B cell (primary cell): Measurements from ENCODE around the gene OPRPN. TPM values are rescaled to one million over a fixed set of nuclear protein-coding genes. Genes with fewer than 3 reads are reported as not detected.

Experiments
- ATAC-seq: fragments of 200-7000 bp; cut with Tn5 transposase; one replicate; pipeline ENCODE4 v1.10.0; 2021; ENCODE audit warnings: low read depth, mild to moderate bottlenecking, moderate number of reproducible peaks, moderate library complexity
- CTCF ChIA-PET: fragments of 350-600 bp; sonication (Branson Sonifier 250); formaldehyde crosslinking; loops from one replicate; lab custom pipeline; 2021; ENCODE audit warnings: antibody characterized with exemption, inconsistent platforms; lab: Charles Lee
- POLR2A ChIA-PET: fragments of 350-600 bp; sonication (Branson Sonifier 250); formaldehyde crosslinking; loops from one replicate; lab custom pipeline; 2021; ENCODE audit warnings: antibody characterized with exemption; lab: Charles Lee
- DNase-seq: peaks from one replicate; pipeline ENCODE4 v3.0.0; 2013
- H2AFZ ChIP-seq: 2 replicates; pipeline ENCODE4 v1.6.1; 2012; ENCODE audit warnings: mild to moderate bottlenecking, low read depth, low read length; ENCODE audit not compliant: insufficient read depth, poor library complexity, severe bottlenecking
- H3K27ac ChIP-seq, 2 donors: 1 replicate in 1 of 2; 2 replicates in 1 of 2; pipeline ENCODE4 v1.5.1; 2012 to 2013; ENCODE audit warnings: low read length in 2 of 2, mild to moderate bottlenecking in 2 of 2, moderate library complexity in 1 of 2
- H3K27me3 ChIP-seq, 4 experiments: fragments of 200-600 bp in 1 of 4; sonication (generic) in 1 of 4; replicated peaks in 1 of 4; 1 replicate in 2 of 4; 2 replicates in 2 of 4; pipeline versions ENCODE4 v1.6.1 to v1.7.0; 2013 to 2016; ENCODE audit warnings: low read length in 3 of 4, mild to moderate bottlenecking in 2 of 4, mixed read lengths in 1 of 4, moderate library complexity in 1 of 4; ENCODE audit not compliant: insufficient read depth in 4 of 4, control insufficient read depth in 3 of 4; ENCODE audit errors: control extremely low read depth in 1 of 4
- H3K36me3 ChIP-seq, 2 experiments: replicated peaks in 1 of 2; 1 replicate in 1 of 2; 2 replicates in 1 of 2; pipeline versions ENCODE4 v1.6.1 to v1.7.1; 2013; ENCODE audit warnings: low read length in 1 of 2; ENCODE audit not compliant: insufficient read depth in 2 of 2, control insufficient read depth in 1 of 2; ENCODE audit errors: control extremely low read depth in 1 of 2, extremely low read depth in 1 of 2
- H3K4me1 ChIP-seq, 2 donors: fragments of 200-600 bp in 1 of 2; sonication (generic) in 1 of 2; 1 replicate in 1 of 2; 2 replicates in 1 of 2; pipeline versions ENCODE4 v1.5.1 to v1.6.1; 2013 to 2017; ENCODE audit warnings: low read length in 2 of 2; ENCODE audit not compliant: control insufficient read depth in 2 of 2, insufficient read depth in 2 of 2
- H3K4me2 ChIP-seq: replicated peaks from 2 replicates; pipeline ENCODE3; 2012; ENCODE audit warnings: mild to moderate bottlenecking, low read depth, low read length; ENCODE audit not compliant: poor library complexity, severe bottlenecking
- H3K4me3 ChIP-seq, 5 experiments: fragments of 200-600 bp in 1 of 5; sonication (generic) in 1 of 5; 1 replicate in 3 of 5; 2 replicates in 2 of 5; pipeline versions ENCODE4 v1.5.1 to v1.7.0; 2011 to 2016; ENCODE audit warnings: low read length in 4 of 5, mild to moderate bottlenecking in 4 of 5, low read depth in 2 of 5, control low read depth in 1 of 5, moderate library complexity in 1 of 5; ENCODE audit not compliant: insufficient read depth in 1 of 5; ENCODE audit errors: control extremely low read depth in 1 of 5, extremely low read depth in 1 of 5
- H3K79me2 ChIP-seq: fragments of 200-600 bp; sonication (generic); one replicate; pipeline ENCODE4 v1.6.0; 2016; ENCODE audit warnings: low read length; ENCODE audit not compliant: control insufficient read depth, insufficient read depth
- H3K9ac ChIP-seq: fragments of 200-600 bp; sonication (generic); 2 replicates; pipeline ENCODE4 v1.6.1; 2017; ENCODE audit warnings: mild to moderate bottlenecking, low read length, moderate library complexity
- H3K9me3 ChIP-seq, 3 donors: one replicate each; pipeline versions ENCODE4 v1.6.1 to v1.7.1; 2013; ENCODE audit warnings: low read length in 2 of 3; ENCODE audit not compliant: control insufficient read depth in 2 of 3, insufficient read depth in 1 of 3; ENCODE audit errors: control extremely low read depth in 1 of 3
- H4K20me1 ChIP-seq: 2 replicates; pipeline ENCODE4 v1.6.0; 2012; ENCODE audit warnings: mild to moderate bottlenecking, low read length; ENCODE audit not compliant: insufficient read depth, control insufficient read depth, poor library complexity, severe bottlenecking
- H3K27ac Mint-ChIP-seq: one replicate; pipeline ENCODE4 v1.8.0; 2021; ENCODE audit warnings: mixed read lengths
- H3K27me3 Mint-ChIP-seq: one replicate; pipeline ENCODE4 v1.8.0; 2021; ENCODE audit warnings: mixed read lengths
- H3K4me1 Mint-ChIP-seq: one replicate; pipeline ENCODE4 v1.8.0; 2021; ENCODE audit warnings: mixed read lengths
- H3K4me3 Mint-ChIP-seq: one replicate; pipeline ENCODE4 v1.8.0; 2021; ENCODE audit warnings: mixed read lengths
- H3K9me3 Mint-ChIP-seq: one replicate; pipeline ENCODE4 v1.8.0; 2022; ENCODE audit warnings: mixed read lengths; ENCODE audit not compliant: insufficient read depth
- EZH2 ChIP-seq: IDR thresholded peaks from 2 replicates; pipeline ENCODE4 v1.6.1; 2012; ENCODE audit warnings: borderline replicate concordance, low read depth, mild to moderate bottlenecking, moderate library complexity, low read length; ENCODE audit not compliant: insufficient read depth, poor library complexity, severe bottlenecking
- WGBS: methylation state at CpG from one replicate; pipeline ENCODE4 v1.1.5; 2013; ENCODE audit warnings: missing lambda C conversion rate; ENCODE audit not compliant: insufficient coverage; 5-methylcytosine and 5-hydroxymethylcytosine counted together
- intact Hi-C: fragments of 100-400 bp; cut with micrococcal nuclease; formaldehyde crosslinking; loops from one replicate; pipeline ENCODE4 v1.10.0; 2022
- polyA plus RNA-seq: library from polyadenylated mRNA; depleted of rRNA; stranded (reverse); fragments of >200 nt; gene quantifications from 2 replicates; pipeline ENCODE4 v1.2.3, GENCODE V29; 2012
- total RNA-seq, 2 donors: library from RNA; stranded (reverse); fragments of 120-200 nt in 1 of 2; gene quantifications; 1 replicate in 1 of 2; 2 replicates in 1 of 2; pipeline versions ENCODE4 v1.2.3 to v1.2.4, GENCODE V29; 2013 to 2022
- TF ChIP-seq, protein P1 (sequence below): fragments of 200-600 bp; IDR thresholded peaks from one replicate; pipeline ENCODE4 v1.8.0; 2022; ENCODE audit warnings: antibody characterized with exemption, mild to moderate bottlenecking

Gene OPRPN
- total and polyA plus RNA-seq, 2 donors (not counting 1 experiment from before 2014, with no cell fraction given): not detected

DNA sequence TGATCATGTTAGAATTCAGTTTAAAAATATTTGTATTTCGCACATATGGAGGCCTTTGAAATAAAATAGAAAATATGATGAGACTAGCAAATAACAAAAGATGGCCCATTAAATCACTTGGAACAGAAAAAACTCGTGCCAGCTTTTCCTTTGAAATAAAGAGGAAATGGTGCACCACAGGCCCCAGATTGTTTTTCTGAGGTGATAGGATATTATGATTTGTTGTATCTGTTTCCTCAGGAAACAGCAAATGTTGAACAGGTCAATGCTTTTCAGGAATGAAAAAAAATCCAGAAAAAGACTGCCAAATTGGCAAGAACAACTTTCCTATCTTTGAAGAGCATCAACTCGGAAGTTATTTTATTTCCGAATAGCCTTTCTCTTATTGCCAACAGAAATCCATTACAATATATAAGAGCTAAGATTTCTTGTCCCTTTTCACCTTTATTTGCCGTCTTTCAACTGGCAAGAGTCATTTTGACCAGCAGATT, 15.0 kb upstream of the OPRPN start, which contains the start of gene SMR3B:
Gene SMR3B, plus strand, starts transcription at position 441 of the 491 bp plus-strand sequence. CDS start 1,380 bp downstream, outside the sequence.
- Histone ChIP-seq H3K4me1 (no peaks in the 10 kb centered on the region), H3K9me3 (no peaks in the 10 kb centered on the region), H3K27me3 (no peaks in the 10 kb centered on the region), H2AFZ (no peak within 1 kb of the TSS), H3K4me3 (no peak within 1 kb of the TSS), H3K79me2 (no peaks in the 10 kb centered on the region), H3K4me2 (no peak within 1 kb of the TSS), H3K36me3 (no peaks in the 10 kb centered on the region), H3K27ac (no peak within 1 kb of the TSS), H4K20me1 (no peaks in the 10 kb centered on the region), H3K9ac (no peak within 1 kb of the TSS)
- Mint-ChIP-seq H3K9me3 (no peaks in the 10 kb centered on the region), H3K27me3 (no peaks in the 10 kb centered on the region), H3K4me1 (no peaks in the 10 kb centered on the region), H3K4me3 (no peak within 1 kb of the TSS), H3K27ac (no peak within 1 kb of the TSS)
- DNase-seq: no peak
- no peak for TF ChIP-seq EZH2
- TF ChIP-seq, protein P1, sequence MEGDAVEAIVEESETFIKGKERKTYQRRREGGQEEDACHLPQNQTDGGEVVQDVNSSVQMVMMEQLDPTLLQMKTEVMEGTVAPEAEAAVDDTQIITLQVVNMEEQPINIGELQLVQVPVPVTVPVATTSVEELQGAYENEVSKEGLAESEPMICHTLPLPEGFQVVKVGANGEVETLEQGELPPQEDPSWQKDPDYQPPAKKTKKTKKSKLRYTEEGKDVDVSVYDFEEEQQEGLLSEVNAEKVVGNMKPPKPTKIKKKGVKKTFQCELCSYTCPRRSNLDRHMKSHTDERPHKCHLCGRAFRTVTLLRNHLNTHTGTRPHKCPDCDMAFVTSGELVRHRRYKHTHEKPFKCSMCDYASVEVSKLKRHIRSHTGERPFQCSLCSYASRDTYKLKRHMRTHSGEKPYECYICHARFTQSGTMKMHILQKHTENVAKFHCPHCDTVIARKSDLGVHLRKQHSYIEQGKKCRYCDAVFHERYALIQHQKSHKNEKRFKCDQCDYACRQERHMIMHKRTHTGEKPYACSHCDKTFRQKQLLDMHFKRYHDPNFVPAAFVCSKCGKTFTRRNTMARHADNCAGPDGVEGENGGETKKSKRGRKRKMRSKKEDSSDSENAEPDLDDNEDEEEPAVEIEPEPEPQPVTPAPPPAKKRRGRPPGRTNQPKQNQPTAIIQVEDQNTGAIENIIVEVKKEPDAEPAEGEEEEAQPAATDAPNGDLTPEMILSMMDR: no peak
- ChIA-PET POLR2A (no interaction called here), CTCF (no interaction called here)
- ATAC-seq: no peak
- 0% methylated on average over 1 of the region's 5 CpGs for WGBS
- intact Hi-C loops: no loop called here

DNA sequence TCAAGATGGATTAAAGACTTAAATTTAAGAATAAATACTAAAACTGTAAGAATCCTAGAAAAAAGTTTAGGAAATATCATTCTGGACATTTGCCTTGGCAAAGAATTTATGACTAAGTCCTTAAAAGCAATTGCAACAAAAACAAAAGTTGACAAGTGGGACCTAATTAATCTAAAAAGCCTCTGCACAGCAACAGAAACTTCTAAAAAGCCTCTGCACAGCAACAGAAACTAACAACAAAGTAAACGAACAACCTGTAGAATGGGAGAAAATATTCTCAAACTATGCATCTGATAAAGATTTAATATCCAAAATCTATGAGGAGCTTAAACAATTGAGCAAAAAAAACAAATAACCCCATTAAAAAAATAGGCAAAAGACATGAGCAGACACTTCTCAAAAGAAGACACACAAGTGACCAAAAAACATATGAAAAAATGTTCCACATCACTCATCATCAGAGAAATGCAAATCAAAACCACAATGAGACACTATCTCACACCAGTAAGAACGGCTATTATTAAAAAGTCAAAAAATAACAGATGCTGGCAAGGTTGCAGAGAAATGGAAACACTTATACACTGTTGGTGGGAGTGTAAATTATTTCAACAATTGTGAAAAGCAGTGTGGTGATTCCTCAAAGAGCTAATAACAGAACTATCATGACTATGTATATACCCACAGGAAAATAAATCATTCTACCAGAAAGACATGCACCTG, 5.5 kb upstream of the OPRPN start:
- Mint-ChIP-seq H3K4me1 (peaks cover 4% of the 10 kb centered on the region), H3K9me3 (no peaks in the 10 kb centered on the region), H3K27ac (no peak overlapping the region), H3K27me3 (no peaks in the 10 kb centered on the region), H3K4me3 (no peak overlapping the region)
- H3K27ac ChIP-seq: no peak overlapping the region
- CTCF ChIA-PET: no interaction called here
- no peak overlapping the region for H3K4me2 ChIP-seq
- POLR2A ChIA-PET: no interaction called here
- no peaks in the 10 kb centered on the region for H3K4me1 ChIP-seq
- intact Hi-C loops: no loop called here
- DNase-seq (no peak), ATAC-seq (no peak)
- WGBS: no CpG with 5 or more reads among the region's 2 CpGs
- no peak overlapping the region for H2AFZ ChIP-seq
- TF ChIP-seq EZH2: no peak
- TF ChIP-seq, protein P1: no peak
- no peaks in the 10 kb centered on the region for H3K79me2 ChIP-seq
- H4K20me1 ChIP-seq: no peaks in the 10 kb centered on the region
- H3K36me3 ChIP-seq: no peaks in the 10 kb centered on the region
- H3K4me3 ChIP-seq: no peak overlapping the region
- peaks cover 0 to 2% (median 0%) of the 10 kb centered on the region in 4 experiments for H3K27me3 ChIP-seq
- H3K9ac ChIP-seq: no peak overlapping the region
- H3K9me3 ChIP-seq: no peaks in the 10 kb centered on the region
